Measurements from ENCODE around the gene DES.
A peak's percentile ranks its signal among the peaks of the same experiment; 100 is the strongest.
"Not testable (repeated sequence)": the region's sequence is repeated elsewhere in the genome, so short reads cannot be mapped to it uniquely, and the experiment has no call there.

DES gene

GRCh38 chr2:219399716-219400478 lies 18.3 kb upstream of the DES start:
- DNase-seq, result no peak
- no peak for ATAC-seq

GRCh38 chr2:219400562-219400961 lies 17.6 kb upstream of the DES start:
- ATAC-seq (no peak), DNase-seq (no peak)

DNA sequence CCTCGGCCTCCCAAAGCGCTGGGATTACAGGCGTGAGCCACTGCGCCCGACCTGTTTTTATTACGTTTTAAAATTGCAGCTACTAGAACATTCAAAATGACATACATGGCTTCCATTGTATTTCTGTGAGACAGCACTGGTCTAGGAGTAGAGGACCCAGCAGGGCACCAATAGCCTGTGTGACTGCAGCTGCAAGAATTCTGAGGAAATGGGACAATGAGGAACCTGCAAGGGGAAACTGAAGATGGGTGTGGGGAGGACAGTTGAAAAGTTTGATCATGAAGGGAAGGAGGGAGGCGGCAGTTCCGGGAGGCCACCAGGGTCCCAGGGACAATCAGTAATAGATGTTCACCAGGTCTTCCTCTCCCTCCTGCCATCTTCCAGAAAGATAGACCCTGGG lies 16.6 kb upstream of the DES start:
- ATAC-seq, result no peak
- no peak for DNase-seq

- peak; percentile 60 for DNase-seq
- ATAC-seq, result peak; percentile 68
These were observed 15.3 kb upstream of the DES start for GRCh38 chr2:219402665-219403515.

DNA sequence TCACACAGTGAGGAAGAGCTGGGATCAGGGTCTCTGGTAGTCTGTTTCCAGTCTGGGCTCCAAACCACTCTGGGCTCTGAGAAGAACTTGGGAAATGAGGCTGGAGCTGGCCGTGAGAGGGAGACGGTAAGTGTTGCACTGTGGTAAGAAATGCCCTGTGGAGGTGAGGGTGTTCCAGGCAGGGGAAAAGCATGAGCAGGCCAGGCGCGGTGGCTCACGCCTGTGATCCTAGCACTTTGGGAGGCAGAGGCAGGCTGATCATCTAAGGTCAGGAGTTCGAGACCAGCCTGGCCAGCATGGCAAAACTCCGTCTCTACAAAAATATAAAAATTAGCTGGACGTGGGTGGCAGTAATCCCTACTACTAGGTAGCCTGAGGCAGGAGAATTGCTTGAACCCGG lies 14.3 kb upstream of the DES start:
- no peak for DNase-seq
- ATAC-seq, result no peak

GRCh38 chr2:219404291-219404910 lies 13.8 kb upstream of the DES start:
- no peak for DNase-seq

DNA sequence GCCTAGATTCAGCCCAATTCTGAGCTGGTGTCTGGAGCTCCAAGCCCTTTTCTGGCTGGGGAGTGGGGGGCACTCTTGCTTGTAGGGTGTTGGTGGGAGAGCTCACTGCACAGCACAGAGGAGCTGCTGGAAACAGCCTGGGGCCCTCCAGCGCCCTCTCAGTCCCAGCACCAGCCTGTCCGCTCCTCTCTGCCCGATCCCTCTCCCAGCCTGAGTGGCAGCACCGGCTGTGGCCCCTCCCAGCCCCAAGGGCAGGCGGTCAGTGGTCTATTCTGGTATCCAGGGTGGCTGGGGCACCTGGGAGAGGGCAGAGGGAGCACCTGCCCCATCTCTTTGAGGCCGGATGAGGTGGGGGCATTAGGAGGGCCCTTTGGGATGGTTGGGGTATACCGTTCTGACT lies 13.2 kb upstream of the DES start:
- ATAC-seq, result no peak
- no peak for DNase-seq

More at GRCh38 chr2:219404291-219404910, 13.8 kb upstream of the DES start:
- ATAC-seq, result no peak

- DNase-seq (no peak), ATAC-seq (no peak)
These were observed 12.7 kb upstream of the DES start for GRCh38 chr2:219405451-219405850.

- no peak for ATAC-seq
- no peak for DNase-seq
These were observed 12.0 kb upstream of the DES start for GRCh38 chr2:219405958-219406860.

DNA sequence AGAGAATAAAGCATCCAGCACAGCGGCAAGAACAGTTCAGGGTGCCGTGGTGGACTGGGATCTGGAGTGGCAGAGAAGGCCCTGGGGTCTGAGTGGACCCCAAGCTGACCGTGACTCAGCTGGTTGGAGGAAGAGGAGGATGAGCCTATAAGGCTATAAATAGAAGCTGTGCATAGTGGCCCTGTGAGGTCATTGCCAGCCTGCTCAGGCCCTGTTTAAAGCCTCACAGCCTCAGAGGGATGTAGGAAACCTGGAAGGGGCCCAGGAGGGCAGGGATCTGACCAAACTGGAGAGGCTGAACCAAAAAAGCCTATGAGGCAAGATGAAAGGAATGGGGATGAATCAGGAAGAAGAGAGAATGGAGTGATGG lies 11.3 kb upstream of the DES start:
- ATAC-seq, result no peak
- DNase-seq, result no peak

- DNase-seq, ATAC-seq: not testable (repeated sequence)
These were observed 10.8 kb upstream of the DES start for GRCh38 chr2:219407343-219407742.

- no peak for ATAC-seq
These were observed 10.0 kb upstream of the DES start for GRCh38 chr2:219408204-219408603.

DNA sequence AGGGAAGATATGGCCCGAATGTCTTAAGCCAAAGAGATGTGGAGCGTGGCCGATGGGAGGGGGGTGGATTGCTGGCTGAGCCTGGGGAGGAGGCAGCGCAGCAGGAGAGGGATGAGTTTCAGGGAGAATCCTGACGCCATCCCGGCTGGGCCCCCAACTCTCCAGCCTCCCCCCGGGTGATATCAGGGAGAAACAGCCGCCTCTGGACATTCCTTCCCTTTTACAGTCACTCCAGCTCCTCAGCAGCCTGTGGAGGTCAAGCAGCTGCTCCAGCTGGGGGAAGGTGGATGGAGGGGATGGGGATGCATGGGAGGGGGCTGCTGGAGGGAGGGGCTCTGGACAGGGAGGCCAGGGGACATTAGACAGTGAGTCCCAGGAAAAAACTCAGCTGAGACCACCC lies 9.5 kb upstream of the DES start:
- ATAC-seq (no peak), DNase-seq (no peak)

More at GRCh38 chr2:219408204-219408603, 10.0 kb upstream of the DES start:
- DNase-seq, result no peak

GRCh38 chr2:219409619-219410018 lies 8.6 kb upstream of the DES start:
- ATAC-seq (no peak), DNase-seq (no peak)

DNA sequence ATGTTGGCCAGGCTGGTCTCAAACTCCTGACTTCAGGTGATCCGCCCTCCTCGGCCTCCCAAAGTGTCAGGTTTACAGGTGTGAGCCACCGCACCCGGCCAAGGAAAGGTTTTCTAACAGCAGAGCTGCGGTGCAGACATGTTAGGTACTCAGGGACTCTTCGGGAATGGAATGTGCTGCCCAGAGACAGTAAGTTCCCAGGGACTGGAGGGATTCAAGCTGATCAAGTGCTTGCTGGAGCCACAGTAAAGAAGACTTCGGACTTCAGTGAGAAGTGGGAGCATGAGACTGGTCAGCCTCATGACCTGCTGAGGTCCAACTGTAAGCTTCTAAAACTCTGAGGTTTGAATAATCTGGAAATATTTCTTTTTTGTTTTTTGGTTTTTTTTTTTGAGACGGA lies 7.8 kb upstream of the DES start:
- DNase-seq, result no peak
- no peak for ATAC-seq

DNA sequence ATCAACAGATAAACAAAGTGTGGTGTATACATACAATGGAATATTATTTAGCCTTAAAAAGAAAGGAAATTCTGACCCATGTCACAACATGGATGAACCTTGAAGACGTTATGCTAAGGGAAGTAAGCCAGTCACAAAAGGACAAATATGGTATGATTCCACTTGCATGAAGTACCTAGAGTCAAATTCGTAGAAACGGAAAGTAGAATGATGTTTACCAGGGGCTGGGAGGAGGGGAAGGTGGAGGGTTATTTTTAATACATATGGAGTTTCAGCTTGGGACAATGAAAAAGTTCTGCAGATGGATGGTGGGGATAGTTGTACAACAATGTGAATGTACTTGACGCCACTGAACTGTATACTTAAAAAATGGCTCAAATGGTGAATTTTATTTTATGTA lies 3.3 kb upstream of the DES start:
- no peak for ATAC-seq
- DNase-seq, result no peak

DNA sequence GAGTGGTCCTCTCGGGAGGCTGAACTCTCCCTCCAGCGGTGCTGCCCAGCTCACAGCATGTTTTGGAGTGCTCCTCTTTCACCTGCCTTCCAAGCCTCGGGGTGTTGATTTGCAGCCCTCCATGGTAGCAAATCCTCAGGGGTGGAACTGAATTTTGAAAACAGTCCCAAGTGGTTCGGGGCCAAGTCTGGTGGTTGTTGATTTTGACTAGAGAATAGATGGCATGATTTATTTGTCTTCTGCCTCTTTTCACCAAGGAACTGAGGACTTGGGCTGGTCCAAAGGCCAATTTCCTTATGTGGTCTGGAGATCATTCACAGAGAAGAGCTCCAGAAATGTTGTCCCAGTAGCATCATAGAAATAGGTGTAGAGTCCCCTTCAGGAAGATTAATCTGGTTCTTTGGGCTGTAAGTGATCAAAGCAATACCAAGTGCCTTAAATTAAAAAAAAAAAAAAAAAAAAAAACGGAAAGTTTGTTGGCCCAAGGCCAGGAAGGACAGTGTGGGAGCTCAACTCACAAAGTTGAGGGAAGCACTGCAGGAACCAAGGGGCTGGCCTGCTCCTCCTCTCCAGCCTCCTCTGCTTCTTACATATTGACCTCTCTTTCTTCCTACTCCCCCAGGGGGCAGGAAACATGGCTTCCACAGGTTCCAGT lies 2.5 kb upstream of the DES start:
- DNase-seq, result no peak
- no peak for ATAC-seq

DNA sequence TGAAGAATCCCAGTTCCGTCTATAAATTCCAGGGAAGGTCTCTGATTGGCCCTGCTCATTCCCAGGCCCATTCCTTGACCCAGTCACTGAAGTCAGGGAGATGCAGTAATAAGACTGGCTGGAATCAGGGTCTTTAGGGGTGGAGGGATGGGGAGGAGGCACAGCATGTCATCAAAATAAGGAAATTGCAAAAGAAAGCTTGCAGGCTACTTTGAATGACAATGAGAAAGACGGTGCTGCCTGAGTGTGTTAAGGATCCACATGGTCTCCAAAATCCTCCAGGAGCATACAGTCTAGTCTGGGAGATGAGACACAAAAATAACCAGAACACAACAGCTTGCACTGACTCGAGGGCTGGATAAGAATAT lies 2.0 kb upstream of the DES start:
- ATAC-seq (no peak), DNase-seq (no peak)

- DNase-seq (no peak), ATAC-seq (no peak)
These were observed 1.2 kb upstream of the DES start for GRCh38 chr2:219416938-219417337.

DNA sequence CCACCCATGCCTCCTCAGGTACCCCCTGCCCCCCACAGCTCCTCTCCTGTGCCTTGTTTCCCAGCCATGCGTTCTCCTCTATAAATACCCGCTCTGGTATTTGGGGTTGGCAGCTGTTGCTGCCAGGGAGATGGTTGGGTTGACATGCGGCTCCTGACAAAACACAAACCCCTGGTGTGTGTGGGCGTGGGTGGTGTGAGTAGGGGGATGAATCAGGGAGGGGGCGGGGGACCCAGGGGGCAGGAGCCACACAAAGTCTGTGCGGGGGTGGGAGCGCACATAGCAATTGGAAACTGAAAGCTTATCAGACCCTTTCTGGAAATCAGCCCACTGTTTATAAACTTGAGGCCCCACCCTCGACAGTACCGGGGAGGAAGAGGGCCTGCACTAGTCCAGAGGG lies 803 bp upstream of the DES start:
- ATAC-seq (no peak), DNase-seq (no peak)

DNA sequence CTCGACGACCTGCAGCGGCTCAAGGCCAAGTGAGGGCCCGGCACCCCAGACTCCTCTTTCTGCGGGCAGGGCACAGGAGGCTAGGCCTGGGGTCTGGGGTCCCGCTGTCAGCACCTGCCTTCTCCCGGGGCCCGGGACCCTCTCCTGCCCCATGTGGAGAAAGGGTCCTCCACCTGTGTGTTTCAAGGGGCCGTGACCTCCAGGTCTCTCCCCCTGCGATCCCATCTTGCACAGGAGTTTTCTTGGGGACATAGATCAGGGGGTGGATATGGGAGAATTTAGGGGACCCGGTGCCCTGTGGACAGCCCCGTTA lies 791 bp downstream of the DES start:
- no peak for DNase-seq
- ATAC-seq, result no peak

Measured in stimulated activated naive CD8-positive, alpha-beta T cell treated with anti-CD3 and anti-CD28 coated beads, Interleukin-15, Interleukin-2, amounts not matched to agents 100 U/mL and 50 U/mL, for 24 hours (primary cell).